ENCODE data around the gene PHF19.

Gene PHF19

GRCh38 chr9:120916991-120917880 lies 40.2 kb upstream of the PHF19 start:
- no peak overlapping the region for H3K4me3 ChIP-seq (ENCODE audit: low read length)
- no peak for DNase-seq (ENCODE audit: low read depth)

GRCh38 chr9:120916588-120916987 lies 39.6 kb upstream of the PHF19 start:
- no peak for DNase-seq (ENCODE audit: low read depth)
- H3K4me3 ChIP-seq (ENCODE audit: low read length): no peak overlapping the region
- no peak for TF ChIP-seq CTCF (conservative IDR thresholded peaks at IDR 0.05; ENCODE audit: low read depth, low read length)

More at GRCh38 chr9:120916991-120917880, 40.2 kb upstream of the PHF19 start:
- peak; percentile 0 for TF ChIP-seq CTCF (conservative IDR thresholded peaks at IDR 0.05; ENCODE audit: low read depth, low read length)

GRCh38 chr9:120915854-120916470 lies 39.0 kb upstream of the PHF19 start:
- DNase-seq (ENCODE audit: low read depth): no peak
- TF ChIP-seq CTCF (conservative IDR thresholded peaks at IDR 0.05; ENCODE audit: low read depth, low read length): no peak

GRCh38 chr9:120914953-120915352 lies 38.0 kb upstream of the PHF19 start:
- no peak for DNase-seq (ENCODE audit: low read depth)
- no peak for TF ChIP-seq CTCF (conservative IDR thresholded peaks at IDR 0.05; ENCODE audit: low read depth, low read length)
- no peak overlapping the region for H3K4me3 ChIP-seq (ENCODE audit: low read length)

More at GRCh38 chr9:120915854-120916470, 39.0 kb upstream of the PHF19 start:
- H3K4me3 ChIP-seq (ENCODE audit: low read length): no peak overlapping the region

- TF ChIP-seq CTCF (conservative IDR thresholded peaks at IDR 0.05; ENCODE audit: low read depth, low read length): no peak
- no peak for DNase-seq (ENCODE audit: low read depth)
- H3K4me3 ChIP-seq (ENCODE audit: low read length): no peak overlapping the region
Observed at GRCh38 chr9:120914396-120914795, 37.4 kb upstream of the PHF19 start.

- H3K4me3 ChIP-seq (ENCODE audit: low read length): no peak overlapping the region
- no peak for TF ChIP-seq CTCF (conservative IDR thresholded peaks at IDR 0.05; ENCODE audit: low read depth, low read length)
- no peak for DNase-seq (ENCODE audit: low read depth)
Observed at GRCh38 chr9:120913647-120914264, 36.8 kb upstream of the PHF19 start.
